Measurements from ENCODE around the gene SIX5.

SIX5 gene

DNA sequence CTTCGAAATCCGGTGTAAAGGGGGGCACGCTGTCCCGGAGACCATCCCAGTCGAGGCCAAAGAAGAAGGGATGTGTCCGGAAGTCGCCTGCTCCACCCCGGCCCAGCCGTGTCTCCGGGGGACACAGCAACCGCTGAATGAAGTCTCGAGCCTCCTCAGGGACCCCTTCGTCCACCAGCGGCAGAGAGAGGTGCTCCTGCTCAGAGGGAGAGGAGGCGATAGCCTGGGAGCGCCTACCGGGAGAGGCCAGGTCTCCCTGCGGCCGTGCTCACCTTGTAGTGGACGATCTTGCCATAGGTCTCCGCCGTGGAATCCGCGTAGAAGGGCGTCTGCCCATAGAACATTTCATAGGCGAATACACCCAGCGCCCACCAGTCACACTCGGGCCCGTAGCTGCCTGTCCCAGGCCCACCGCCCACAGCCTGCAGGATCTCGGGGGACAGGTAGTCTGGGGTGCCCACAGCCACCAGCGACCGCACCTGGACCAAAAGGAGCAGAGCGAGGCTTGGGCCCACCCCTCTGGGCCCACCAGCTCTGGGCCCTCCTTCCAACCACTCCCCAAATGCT, 8.4 kb upstream of the SIX5 start:
- no peak for DNase-seq

DNA sequence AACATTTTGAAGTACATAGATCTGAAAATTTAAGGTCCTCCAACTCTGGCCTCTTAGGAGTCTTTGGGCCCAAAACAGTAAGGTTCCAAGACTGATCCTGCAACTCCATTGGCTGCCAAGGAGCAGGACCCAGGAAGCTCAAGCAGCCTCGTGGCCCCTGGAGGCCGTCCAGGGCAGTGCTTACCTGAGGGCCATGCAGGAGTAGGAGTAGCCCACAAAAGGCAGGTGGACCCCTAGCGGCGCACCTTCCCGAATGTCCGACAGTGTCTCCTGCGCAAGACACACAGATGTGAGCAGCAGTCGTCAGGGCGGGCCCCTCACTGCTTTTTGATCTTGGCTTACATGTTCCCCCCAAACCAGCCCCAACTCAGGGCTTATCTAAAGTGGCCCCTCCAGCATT, 5.7 kb upstream of the SIX5 start:
- no peak for DNase-seq

DNA sequence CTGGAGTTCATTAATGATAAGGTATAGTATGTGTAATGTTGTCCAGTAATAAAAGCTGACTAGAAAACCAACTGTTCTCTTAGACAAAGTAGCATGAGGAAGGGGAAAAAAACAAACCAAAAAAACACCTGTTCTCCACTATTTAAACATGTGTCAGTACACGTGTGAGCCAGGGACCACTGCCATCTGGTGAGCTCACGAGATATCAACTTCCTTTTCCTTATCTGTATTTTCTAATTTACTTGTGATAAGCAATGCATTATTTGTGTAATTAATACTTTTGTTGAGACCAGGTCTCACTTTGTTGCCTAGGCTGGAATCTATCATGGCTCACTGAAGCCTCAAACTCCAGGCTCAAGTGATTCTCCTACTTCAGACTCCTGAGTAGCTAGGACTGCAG, 4.3 kb upstream of the SIX5 start:
- no peak for DNase-seq

DNA sequence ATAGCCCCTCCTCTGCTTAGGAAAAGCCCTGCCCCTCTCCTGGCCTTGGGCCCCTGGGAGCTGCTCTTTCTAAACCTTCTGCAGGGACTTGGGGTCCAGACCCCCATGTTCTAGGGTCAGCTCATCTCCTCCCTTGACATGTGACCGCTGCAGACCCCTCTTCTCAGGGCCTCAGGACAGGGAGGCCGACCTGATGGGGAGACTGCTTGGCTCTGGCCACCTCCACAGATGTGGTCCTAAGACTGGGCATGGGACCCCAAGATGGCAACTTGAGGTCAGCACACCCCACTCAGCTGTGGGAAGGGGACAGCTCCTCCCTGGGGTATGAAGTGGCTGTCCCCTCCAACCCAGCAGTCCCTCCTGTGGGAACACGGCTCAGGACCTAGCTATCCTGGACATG, 3.9 kb upstream of the SIX5 start:
- no peak for DNase-seq

DNA sequence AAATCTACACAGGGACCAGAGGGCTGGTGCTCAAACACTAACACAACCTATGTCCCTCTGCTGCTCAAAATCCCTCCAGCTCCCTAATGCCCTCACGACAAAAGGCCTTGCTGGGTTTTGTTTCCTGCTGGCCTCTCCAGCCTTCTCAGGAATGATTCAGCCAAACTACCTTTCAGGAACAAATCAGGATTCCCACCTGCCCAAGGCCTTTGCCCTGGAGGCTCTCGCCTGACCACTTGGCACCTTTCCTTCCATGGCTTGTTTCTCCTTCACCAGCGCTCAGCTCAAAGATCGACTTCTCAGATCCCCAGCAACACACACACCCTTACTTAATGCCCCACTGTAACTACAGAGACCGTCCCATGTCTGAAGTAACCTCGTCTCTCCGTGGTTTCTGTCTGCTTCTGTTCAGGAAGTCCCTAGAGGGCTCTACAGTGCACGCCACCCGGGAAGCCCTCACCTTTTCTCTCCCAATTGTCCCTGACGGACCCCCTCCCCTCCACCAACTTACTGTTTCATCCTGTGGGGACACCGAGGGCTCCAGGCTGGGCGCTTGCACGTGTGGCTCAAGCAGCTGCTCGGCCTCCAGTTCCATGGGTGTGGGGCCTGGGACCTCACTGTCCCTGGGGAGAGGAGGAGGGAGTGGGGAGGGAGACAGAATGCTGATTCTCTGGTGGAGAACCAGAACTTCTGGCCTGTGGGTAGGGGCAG, 3.2 kb upstream of the SIX5 start:
- no peak for DNase-seq

DNA sequence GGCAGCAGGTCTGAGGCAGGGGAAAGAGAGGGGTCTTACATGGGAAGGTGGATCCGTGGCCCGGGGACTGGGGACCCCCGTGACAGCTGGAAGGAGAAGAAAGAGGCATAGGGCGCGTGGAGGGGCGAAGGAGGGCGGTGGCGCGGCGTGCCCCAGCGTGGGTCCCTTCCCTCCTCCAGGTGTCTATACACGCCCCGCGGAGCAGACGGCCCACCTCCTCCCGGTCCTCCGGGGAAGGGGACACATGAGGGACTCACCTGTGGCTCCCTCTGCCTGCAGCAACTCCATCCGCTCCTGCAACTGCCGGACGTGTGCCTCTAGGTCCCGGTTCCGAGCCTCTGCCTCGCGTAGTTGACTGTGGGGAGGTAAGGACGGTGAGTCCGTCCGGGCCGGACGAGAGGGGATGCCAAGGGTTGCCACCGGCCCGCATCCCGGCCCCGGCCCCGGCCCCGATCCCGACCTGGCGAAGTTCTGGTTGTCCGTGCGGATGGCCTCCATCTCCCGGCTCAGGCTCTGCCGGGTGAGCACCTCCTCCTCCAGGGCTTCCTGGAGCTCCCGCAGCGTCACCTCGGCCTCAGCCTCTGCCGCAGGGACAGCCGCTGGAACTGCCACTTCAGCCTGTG, 2.4 kb upstream of the SIX5 start:
- DNase-seq = no peak

DNA sequence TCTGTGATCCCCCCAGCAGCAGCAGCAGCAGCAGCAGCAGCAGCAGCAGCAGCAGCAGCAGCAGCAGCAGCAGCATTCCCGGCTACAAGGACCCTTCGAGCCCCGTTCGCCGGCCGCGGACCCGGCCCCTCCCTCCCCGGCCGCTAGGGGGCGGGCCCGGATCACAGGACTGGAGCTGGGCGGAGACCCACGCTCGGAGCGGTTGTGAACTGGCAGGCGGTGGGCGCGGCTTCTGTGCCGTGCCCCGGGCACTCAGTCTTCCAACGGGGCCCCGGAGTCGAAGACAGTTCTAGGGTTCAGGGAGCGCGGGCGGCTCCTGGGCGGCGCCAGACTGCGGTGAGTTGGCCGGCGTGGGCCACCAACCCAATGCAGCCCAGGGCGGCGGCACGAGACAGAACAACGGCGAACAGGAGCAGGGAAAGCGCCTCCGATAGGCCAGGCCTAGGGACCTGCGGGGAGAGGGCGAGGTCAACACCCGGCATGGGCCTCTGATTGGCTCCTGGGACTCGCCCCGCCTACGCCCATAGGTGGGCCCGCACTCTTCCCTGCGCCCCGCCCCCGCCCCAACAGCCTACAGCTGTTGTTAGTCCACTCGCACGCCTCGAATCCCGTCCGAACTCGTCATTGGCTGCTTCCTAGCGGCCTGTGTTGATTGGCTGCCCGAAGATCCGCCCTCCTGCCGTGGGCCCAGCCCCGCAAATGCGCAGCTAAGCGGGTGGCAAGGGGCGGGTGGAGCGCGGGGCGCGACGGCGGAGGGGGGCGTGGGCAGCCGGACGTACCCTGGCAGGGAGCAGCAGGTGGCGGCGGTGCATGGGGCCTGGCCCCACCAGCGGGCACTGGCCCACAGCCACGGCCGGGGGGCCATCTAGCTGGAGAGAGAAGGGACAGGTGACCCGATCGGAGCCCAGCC, 1.4 kb upstream of the SIX5 start:
- DNase-seq = peak; percentile 56 to 95 (median 88)

DNA sequence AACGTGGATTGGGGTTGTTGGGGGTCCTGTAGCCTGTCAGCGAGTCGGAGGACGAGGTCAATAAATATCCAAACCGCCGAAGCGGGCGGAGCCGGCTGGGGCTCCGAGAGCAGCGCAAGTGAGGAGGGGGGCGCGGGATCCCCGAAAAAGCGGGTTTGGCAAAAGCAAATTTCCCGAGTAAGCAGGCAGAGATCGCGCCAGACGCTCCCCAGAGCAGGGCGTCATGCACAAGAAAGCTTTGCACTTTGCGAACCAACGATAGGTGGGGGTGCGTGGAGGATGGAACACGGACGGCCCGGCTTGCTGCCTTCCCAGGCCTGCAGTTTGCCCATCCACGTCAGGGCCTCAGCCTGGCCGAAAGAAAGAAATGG, 754 bp upstream of the SIX5 start:
- DNase-seq = peak in 27 of 51 donors; percentile 39 to 91 (median 66)

DNA sequence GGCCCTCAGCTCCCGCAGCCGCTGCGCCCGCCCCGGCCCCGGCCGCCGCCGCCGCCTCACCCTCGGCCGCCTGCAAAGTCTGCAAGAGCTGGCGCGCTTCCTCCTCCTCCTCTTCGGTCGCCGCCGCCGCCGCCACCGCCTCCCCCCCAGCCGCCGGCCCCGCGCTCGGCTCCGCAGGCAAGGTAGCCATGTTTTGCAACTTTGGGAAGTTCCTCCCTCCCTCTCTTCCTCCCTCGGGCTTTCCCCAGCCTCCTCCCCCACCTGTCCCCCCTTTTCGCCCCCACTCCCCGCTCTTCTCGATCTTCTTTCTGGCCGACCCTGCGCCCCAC, 433 bp downstream of the SIX5 start:
- peak in 4 of 51 donors; percentile 35 to 51 (median 43) for DNase-seq

DNA sequence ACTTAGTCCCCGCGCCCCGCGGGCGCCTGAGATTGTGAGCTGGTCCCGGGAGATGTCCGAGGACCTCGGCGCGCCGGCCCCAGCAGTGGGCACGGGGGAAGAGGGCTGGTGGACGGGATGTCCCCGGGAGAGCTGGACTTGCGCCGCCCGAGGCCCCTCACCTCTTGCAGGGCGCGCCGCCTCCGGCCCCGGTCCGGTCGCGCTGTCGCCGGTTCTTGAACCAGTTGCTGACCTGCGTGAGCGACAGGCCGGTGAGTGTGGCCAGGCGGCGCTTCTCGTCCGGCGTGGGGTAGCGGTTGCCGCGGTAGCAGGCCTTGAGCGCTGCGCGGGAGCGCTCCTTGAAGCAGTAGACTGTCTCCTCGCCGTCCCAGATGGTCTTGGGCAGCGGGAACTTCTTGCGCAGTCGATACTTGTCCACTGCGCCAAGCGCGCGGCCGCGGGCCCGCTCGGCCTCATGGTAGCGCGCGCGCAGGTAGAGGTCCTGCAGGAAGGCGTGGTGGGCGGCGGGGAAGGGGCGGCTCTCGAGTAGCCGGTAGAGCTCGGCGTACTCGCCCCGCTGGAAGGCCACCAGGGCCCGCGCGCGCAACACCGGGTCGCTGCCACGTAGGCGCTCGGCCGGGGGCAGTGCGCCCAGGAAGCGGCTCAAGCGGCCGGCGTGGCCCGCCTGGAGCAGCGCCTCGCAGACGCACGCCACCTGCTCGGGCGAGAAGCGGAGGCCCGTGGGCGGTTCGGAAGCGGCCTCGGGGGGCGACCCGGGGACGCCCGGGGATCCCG, 984 bp downstream of the SIX5 start:
- peak in 23 of 51 donors; percentile 5 to 69 (median 27) for DNase-seq

DNA sequence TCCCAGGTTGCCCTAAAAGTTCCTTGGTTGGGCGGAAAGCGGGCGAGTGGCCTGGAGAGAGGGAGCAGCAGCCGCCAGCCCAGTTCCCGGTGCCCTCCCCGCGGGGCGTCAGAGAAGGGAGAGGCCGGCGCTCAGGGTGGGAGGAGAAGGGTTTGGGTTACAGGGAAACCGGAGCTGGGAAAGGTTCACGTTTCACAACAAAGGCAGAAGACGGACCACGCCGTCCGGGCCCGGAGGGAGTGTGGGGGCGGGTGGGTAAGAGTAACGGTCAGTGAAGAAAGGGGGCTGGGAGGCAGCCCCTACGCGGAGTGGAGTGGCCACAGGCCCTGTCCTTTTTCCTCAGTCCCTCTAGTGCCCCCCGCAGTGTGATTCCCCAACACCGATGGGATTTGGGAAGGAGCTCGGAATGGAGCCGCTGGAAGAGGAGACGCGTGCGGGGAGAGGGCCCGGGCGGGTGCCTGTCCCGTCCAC, 1.6 kb downstream of the SIX5 start:
- peak in 13 of 51 donors; percentile 10 to 53 (median 19) for DNase-seq

DNA sequence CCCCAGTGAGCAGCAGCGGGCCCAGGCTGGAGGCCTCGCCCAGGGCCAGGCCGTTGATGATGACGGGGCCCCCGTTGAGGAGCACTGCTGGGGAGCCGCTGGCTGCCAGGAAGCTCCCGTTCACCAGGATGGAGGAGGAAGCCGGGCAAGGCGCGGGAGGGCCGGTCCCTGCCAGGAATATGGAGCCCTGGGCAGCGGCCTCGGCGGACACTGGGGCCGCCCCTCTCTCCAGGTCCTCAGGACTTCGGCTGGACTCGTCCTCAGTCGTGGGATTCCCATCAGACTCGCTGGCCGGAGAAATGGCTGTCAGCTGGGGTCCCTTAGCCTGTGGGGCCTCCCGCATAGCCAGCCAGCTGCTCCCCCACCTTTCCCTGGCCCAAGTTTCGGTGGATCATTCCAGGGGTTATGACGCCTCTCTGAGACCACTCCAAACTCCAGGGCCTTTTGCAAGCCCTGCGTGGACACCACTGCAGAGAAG, 2.1 kb downstream of the SIX5 start:
- DNase-seq = peak in 1 of 51 donors; percentile 51

DNA sequence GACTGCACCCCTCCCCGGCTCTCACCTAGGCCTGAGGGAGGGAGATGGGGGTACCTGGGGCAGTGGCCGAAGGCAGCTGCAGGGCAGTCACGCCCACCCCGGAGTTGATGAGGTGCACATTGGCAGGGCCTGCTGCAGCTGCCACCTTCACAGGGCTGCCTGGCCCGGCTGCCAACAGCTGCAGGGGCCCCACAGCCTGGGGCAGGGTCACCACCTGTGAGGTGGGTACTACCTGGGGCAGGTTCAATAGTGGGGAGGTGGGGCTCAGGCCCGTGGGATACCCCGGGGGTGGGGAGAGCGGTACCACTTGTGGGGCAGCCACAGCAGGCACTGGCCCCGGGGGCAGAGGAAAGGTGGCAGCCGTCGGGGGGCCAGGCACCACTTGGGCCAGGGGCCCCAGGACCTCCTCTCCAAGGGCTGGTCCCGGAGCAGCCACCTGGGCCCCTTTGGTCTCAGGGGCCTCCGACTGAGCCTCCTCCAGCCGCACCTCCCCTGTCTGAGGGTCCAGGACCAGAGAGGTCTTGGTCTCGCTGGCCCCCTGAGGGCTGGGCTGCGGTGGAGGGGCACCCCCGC, 2.7 kb downstream of the SIX5 start:
- no peak for DNase-seq

DNA sequence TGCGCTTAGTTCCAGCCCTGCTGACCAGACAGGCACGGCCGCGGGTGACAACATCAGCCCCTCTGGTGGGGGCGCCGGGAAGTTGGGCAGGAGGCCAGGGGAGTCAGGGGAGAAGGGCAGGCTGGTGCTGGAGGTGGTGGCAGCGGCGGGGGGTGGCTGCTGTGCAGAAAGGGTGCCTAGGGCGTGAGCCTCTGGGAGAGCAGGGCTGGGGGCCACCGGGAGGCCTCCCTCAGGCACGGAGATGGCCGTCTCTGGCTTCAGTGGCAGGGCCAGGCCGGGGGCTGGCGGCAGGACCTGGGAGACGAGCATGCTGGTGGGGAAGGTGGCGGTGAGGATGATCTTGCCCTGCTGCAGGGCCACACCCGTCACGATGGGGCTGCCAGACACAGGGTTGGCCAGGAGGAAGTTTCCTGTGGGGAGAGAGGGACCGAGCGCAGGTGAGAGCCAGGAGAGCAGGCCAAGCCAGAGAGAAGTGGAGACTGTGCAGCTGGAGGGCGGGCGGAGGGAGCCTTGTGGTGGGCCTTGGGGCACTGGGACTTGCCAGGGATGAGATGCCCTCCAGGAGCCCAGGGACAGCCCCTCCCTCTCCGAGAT, 3.3 kb downstream of the SIX5 start:
- no peak for DNase-seq

DNA sequence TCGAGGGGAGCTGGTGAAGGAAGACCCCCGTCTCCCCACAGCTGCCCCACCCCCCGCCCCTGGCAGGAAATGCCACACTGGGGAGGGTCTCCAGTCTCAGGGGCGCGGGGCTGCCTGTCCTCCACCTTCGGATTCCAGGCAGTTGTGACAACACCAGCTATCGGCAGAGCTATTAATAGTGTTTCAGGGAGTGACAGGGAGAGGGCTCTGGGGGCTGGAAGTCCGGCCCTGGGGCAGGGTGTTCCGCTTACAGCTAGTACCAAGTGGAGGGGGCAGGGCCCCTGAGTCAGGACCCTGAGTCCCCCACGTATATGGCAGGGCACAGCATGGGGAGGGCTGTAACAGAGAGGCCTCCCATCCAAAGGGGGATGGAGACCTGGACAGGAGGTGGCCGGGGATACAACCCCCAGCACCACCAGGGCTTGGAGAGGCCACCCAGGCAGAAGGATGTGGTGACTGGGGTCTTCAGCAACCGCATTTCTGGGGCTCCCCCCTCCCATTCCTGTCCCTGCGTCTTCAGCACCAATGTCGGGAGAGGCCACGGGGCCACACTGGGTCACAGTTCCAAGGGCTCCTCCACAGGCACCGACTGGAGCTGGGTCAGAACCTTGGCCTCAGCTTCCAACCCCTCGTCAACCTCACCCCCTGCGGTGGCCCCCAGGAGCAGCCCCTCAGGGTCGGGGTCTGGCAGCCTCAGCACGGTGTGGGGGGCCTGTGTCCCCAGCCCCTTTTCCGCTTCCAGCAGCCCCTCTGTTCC, 3.9 kb downstream of the SIX5 start:
- DNase-seq = no peak

DNA sequence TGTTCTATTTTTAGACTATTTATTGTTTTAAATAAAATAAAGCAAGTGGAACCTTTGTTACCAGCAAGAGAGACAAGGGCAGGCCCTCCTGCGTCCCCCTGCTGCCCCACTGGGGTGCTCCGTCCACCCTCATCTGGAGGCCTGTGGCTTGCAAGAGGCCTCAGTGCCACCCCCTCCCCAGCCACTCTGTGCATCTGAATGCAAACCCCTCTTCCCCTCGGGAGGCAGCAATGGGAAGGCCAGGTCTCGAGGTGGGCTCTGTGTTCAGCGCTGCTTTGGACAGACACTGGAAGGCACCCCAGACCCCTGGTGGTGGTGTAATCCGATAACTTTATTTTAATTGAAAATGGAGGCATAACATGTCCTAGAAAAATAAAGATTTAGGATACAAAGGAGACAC, 4.6 kb downstream of the SIX5 start:
- no peak for DNase-seq

DNA sequence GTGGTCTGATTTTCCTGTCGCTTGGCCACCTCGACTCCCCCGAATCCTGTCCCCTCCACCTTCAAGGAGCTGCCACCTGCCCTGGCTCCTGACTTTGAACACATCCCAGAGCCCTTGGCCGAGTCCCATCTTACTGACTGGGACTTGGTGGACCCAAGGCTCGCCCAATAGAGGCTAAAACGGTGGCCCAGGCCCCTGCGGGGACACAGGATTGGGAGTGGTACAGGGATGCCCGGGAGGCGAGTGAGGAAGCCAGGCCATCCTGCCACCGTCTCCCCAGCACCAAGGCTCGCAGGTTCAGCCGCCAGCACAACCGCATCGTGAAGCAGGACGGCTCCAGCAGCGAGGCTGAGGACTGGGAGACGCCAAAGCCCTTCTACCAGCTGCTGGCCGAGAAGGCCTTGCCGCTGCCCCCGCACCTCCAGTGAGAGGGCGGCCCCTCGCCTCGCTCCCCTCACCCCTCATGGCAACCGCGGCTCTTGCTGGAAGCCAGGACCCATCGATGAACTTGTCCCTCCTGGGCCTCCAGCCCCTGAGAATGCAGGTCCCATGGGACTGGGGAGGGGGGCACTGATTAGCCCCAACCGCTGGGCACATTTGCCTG, 5.3 kb downstream of the SIX5 start:
- no peak for DNase-seq

DNA sequence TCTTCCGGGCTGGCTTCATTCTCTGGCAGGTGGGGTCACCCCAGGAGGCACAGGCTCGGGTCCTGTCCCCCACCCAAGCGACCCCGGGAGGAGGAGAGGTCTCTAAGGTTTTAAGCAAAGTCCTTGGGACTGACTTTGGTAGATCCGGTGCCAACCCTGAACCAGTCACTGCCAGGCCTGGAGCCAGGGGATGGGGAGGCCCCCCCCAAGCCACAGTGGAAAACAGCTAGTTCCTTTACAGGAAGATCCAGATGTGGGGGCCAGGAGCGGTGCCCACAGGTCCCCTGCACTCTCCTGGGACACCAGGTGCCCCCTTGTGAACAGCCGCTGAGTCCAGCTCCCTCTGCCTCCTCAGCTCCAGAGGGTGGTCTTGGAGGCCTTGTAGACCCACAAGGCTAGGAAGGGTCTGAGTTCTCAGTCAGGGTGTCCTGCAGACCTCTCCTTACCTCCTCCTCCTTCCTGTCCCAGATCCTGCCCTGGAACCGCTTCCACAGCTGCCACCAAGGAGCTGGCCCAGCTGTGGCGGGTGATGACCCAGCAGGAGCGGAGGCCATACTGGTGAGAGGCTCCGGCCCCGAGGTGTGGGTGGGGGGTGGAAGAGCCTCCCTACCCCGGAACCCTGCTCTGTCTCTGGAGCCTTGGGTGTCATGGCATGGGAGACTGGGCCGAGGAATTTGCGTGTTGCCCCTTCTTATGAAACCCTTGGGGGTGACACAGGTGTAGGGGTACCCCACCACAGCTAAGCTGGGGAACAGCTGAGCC, 6.0 kb downstream of the SIX5 start:
- DNase-seq = no peak

All from hypothalamus (tissue), 51 donors.